Activated CD4-positive, CD25-positive, alpha-beta regulatory T cell treated with anti-CD3 and anti-CD28 coated beads, Interleukin-2, amount 50 U/mL, for 24 hours (primary cell): ENCODE results near the gene ARL15.
"Not testable (repeated sequence)": the region's sequence is repeated elsewhere in the genome, so short reads cannot be mapped to it uniquely, and the experiment has no call there.

ENCODE experiments used
- ATAC-seq, 2 donors: fragments of 150-1000 bp; cut with Tn5 transposase; one replicate each; pipeline ENCODE4 v1.10.0; 2021; ENCODE audit warnings: mild to moderate bottlenecking in 1 of 2, moderate library complexity in 1 of 2

Gene ARL15

GRCh38 chr5:54021431-54022164, 288.8 kb downstream of the ARL15 start:
- no peak for ATAC-seq

DNA sequence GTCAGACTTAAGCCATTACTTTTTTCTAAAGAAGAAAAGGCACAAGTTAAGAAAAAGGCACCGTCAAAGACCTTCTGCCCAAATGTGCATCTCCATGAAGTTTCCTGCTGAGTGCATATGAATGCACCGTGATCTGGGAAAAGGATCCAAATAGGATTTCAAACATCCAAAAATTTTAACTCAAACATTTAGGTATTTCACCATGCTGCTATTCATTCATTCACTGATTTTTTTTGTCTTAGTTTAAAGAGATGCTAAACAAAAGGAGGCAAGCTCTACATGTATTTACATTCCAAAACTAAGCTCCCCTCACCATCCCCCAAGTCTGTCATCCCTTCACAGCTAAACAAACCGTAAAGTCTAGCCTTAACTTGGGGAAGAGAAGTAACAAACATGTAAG, 291.9 kb downstream of the ARL15 start:
- ATAC-seq: no peak

DNA sequence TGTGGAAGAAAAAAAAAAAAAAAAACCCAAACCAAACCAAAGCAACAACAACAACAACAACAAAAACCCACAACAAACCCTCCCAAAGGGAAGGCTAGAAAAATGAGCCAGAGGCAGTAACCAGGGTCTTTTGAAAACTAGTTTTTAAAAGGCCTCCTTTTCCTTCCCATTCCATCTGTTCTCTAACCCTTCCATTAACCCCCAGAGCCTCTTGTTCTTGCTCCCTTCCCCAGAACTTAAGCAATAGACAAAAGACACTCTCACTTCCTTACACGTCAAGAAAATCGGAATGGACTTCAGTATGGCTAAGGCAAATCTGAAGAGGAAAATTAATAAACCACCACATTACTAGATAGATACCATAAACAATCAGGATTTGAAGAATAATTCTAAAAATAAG, 292.8 kb downstream of the ARL15 start:
- no peak for ATAC-seq

DNA sequence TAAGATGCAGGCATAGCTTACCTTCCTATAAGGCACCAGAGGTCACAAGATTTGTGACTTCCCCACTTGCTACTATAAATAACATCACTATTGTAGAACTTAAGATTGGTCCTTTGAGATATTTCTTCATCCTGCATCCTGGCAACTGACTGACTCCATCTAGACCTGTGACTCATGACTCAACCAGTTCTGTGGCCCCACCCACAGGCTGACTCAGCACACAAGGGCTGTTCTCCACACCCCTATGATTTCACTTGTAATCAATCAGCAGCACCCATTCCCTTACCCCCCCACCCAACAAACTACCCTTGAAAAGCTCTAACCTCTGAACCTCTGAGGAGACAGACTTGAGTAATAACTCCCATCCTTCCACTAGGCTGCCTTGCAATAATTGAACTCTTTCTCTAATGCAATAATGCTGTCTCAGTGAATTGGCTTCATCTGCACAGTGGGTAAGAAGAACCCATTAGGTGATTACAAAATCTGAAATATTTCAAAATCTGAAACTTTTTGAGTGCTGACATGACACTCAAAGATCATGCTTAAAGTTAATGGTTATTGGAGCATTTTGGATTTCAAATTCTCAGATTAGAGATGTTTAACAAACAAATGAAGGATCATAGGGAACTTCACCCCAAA, 296.7 kb downstream of the ARL15 start:
- peak; percentile 78 to 96 for ATAC-seq

GRCh38 chr5:54009828-54010227, 300.5 kb downstream of the ARL15 start:
- no peak for ATAC-seq

- no peak for ATAC-seq
Observed at GRCh38 chr5:54009357-54009756, 301.0 kb downstream of the ARL15 start.

DNA sequence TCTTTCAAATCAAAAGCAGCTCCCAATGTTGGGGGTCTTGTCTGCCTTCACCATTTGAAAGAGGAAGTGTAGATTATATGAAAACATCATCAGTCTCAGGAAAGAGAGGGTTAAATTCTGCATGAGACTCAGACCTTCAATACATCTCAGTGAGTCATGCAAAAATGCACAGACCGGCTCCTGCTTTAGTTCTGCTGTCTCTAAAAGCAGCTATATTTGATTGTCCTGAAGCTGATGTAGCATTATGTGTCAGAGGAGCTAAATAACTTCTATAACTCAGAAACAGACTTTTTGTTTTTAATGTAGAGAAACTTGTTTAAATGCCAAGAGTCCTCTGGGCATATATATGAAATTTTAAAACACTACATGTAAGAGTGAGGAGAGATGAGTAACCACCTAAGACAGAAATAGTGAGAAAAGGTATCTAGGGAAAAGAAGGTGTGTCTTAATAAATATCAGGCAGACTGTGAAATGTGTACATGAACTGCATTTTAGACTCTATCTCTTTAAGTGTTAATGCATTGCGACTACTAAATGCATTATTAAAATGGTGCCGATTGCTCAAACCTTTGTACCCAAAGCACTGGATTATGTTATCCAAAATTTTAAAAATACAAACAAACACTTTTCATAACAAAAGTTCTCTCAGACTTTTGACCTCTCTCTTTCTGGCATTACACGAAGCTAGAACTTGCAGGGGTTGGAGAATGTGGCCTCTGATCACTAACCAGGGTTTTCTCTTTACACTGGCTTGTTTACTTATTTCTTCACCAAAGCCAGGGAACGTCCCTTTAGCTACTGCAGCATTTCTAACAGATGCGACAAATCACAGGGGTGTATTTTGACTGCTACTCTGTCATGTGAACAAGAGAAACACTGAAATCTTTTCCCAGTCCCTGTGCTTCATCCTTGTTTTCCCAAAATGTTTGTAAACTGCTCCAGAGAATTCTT, 302.3 kb downstream of the ARL15 start:
- ATAC-seq: no peak

GRCh38 chr5:54004697-54005096, 305.7 kb downstream of the ARL15 start:
- ATAC-seq: no peak

- no peak for ATAC-seq
Observed at GRCh38 chr5:54002779-54003178, 307.6 kb downstream of the ARL15 start.

GRCh38 chr5:54001976-54002775, 308.2 kb downstream of the ARL15 start:
- ATAC-seq: no peak

DNA sequence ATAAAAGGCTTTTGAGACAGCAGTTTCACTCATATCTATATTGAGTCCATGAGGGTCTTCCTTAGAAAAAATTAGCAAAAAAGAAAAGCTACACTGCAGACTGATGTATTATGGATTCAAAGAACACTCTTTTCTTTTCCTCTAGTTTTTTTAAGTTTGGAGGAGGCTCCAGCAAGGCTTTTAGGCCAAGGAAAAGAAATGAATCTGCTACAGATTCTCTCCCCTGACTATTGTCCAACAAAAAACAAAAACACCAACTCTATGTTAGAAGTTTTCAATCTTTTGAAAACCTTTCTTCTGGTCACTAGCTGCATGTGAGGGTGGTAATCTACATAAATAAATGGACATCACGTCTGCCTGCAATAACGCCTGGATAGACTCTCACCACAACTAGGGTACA, 310.4 kb downstream of the ARL15 start:
- no peak for ATAC-seq

- no peak for ATAC-seq
Observed at GRCh38 chr5:53997736-53998627, 312.4 kb downstream of the ARL15 start.

GRCh38 chr5:53996008-53996407, 314.4 kb downstream of the ARL15 start:
- ATAC-seq: no peak

- ATAC-seq: no peak
Observed at GRCh38 chr5:53994148-53994547, 316.2 kb downstream of the ARL15 start.

DNA sequence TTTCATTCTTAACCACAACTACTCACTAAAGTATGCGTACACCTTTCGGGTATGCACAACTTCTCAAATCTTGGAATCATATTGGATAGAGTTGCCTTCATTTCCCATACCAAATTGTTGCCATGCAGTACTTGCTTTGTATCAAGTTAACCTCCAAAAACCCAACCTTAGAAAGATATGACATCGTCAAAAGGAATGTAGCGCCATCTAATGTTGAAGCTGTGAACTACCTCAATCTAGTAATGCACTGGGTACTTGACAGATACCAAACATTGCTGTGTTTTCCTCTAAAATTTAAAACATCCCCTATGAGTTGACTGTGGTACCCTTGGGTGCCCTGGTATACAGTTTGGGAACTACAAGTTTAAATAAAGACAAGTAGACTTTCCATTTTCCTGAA, 318.4 kb downstream of the ARL15 start:
- ATAC-seq: no peak

DNA sequence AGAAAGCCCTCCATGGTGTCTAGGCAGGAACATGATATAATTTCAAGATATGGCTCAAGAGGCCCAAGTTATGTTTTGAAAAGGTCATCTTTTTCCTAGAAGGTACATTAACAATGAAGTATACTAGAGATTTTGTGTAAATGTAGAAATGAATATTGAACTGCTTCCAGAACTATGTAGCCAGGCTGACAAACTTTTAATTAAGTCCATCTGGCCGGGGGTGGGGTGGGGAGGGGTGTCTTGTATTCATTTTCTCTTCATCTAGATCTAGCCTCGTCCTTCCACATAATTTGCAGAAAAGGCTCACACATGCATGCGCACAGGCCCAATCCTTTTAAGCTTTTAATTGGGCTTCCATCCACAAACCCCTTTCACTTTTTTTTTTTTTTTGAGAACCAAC, 323.3 kb downstream of the ARL15 start:
- no peak for ATAC-seq

GRCh38 chr5:53985796-53986195, 324.6 kb downstream of the ARL15 start:
- ATAC-seq: no peak

- no peak for ATAC-seq
Observed at GRCh38 chr5:53984971-53985370, 325.4 kb downstream of the ARL15 start.

GRCh38 chr5:53983568-53984460, 326.6 kb downstream of the ARL15 start:
- no peak for ATAC-seq

GRCh38 chr5:53982319-53982718, 328.1 kb downstream of the ARL15 start:
- not testable (repeated sequence) for ATAC-seq
